Measurements from ENCODE around the gene RPS6KB1.
"Not testable (repeated sequence)": the region's sequence is repeated elsewhere in the genome, so short reads cannot be mapped to it uniquely, and the experiment has no call there.

The RPS6KB1 gene

DNA sequence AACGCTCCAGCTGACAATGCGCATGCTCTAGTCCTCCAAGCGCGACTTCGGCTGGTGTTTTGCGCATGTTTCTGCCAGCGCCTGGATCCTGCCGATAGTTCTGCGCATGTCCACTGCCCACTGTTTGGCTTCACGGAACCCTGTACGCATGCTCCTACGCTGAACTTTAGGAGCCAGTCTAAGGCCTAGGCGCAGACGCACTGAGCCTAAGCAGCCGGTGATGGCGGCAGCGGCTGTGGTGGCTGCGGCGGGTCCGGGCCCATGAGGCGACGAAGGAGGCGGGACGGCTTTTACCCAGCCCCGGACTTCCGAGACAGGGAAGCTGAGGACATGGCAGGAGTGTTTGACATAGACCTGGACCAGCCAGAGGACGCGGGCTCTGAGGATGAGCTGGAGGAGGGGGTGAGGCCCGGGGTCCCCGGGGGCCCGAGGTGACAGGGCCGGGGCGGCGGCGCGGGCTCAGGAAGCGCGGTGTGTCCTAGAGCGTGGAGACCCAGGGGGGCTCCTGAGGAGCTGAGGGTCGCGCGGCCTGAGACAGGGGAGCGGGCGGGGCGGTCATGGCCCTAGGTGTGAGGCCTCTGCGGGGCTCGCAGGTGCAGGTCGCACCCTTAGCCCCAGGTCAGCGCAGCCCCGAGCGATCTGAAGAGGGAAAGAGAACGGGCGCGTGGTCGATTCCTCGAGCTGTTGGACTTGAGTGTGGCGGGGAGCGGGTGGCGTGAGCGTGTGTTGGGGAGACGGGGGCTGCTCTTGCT lies at the start of gene RPS6KB1, which contains the start of gene TUBD1:
TSS of gene RPS6KB1 (plus strand) at position 198 of the 752 bp plus-strand sequence. CDS start at position 262, 64 bp downstream.
TSS of gene TUBD1 (minus strand) at position 20 of the 752 bp plus-strand sequence. CDS start 1,941 bp downstream, outside the sequence.
- DNase-seq, result peak; percentile 98

GRCh38 chr17:59844884-59845594 lies 47.9 kb upstream of the RPS6KB1 start:
- DNase-seq, result no peak

DNA sequence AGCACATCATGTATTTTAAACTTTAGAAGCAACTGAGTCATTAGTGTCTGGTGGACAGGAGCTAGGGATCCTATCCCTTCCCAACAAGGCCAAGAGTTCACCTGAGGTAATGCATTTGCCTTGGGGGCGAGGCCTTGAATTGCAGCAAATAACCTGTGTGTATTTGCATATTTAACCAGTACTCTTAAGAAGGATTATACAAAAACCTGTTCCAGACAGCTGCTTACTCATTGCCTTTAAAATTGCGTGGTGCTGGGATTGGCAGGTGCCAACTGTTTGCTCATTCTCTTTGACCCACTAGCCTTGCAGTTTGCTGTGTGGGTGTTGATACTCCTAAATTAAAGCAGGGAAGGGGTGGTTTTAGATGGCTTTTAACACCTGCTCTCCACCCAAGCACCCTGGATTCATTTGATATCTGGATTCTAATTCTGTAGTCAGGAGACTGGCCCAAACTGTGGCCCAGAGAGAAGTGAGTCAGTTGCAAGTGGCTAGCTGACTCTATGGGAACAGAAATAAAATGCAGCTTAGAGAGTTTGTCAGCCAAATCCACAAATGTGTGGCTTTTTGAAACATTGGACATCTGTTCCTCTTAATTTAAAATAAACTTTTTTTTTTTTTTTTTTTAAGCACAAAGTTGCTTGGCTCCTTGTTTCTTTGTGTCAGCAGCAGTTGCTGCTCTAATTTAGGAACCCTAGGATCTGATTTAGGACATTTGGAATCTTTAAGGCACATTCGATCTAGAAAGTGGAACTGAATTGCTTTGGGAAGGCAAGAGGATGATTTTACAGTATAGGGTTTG lies 47.1 kb upstream of the RPS6KB1 start:
- DNase-seq, result peak; percentile 59

DNA sequence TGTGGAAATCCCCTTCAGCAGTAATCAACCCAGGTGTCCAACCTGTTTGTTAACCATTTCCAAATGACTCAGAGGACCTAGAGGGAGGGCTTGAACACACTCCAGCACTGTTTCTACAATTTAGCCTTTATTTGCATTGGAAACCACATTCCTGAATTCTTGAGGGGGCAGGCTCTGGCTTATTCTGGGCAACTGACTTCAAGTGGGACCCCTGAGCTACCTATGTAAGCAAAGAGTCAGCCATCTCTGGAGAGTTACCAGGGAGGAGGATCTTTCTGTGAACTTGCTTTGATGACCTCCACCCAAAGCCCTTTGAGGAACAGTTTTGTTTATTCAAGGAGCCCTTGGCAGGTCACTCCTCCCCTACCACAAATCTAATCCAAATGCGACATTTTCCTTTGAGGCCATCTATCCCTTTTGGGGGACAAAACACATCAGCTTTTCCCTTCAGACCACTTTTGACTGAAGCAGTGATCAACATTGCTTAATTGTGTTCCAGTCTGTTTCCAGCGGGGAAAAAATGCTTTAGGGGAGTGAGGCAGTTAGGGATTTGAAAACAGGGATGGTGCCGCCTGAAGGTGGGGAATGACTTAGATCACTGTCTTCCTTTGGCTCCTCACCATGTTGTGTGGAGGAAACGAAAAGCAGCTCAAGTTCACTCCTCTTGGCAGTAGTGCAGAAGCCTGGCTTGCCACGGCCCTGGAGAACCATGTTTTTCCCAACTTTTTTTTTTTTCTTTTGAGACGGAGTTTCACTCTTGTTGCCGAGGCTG lies 46.3 kb upstream of the RPS6KB1 start:
- DNase-seq, result no peak

GRCh38 chr17:59848385-59848668 lies 44.6 kb upstream of the RPS6KB1 start:
- DNase-seq, result no peak

DNA sequence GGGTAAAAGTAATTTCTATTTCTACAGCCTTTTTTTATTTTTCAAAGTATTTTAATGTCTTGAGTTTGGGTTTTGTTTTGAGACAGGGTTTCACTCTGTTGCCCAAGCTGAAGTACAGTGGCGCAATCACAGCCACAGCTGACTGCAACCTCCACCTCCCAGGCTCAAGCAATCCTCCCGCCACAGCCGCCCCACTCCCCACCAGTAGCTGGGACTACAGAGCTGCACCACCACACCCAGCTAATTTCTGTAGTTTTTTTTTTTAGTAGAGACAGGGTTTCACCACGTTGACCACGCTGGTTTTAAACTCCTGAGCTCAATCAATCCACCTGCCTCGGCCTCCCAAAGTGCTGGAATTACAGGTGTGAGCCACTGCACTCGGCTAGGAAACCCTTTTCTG lies 44.1 kb upstream of the RPS6KB1 start:
- DNase-seq, result peak; percentile 76

GRCh38 chr17:59850311-59850710 lies 42.6 kb upstream of the RPS6KB1 start:
- DNase-seq, result not testable (repeated sequence)

DNA sequence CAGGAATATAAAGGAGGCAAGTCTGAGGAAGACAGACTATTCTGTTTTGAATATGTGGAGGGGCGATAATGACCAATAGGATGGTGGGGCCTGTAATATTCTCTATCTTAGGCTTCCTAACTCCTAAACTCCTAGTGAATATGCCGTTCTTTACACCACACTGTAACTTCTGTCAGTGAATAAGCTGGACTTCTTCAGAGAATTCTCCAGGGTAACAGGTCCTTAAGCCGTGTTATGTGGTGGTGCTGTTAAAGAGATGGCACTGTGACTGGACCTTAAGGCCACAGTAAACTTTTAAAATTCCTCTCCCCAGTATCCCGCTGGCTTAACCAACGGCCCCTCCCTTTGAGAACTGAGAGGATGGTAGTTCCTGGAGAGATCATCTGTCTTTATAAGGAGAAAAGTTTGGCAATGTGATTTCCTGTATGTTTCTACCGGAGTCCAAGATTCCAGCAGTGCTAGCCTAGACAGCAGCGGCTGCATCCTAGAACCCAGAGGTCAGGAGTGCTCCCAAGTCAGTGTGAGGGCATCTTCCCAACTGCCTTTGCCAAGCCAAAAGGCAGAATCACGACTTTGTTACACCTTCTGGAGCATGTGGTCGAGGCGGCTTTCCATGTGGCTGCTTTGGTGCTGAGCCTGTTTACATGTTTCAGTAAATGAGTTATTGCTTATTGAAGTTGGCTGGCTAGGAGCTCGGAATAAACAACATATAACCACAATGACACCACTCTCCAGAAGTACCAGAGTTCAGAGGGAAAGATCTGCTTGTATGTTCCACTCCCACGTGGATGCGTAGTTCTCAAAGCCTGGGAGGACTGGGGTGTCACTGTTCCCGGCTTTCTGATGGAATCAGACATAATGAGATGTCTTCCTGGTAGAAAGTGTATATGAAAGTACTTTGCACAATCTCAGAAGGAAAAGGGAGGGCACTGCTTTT lies 41.2 kb upstream of the RPS6KB1 start:
- DNase-seq, result no peak

GRCh38 chr17:59852847-59853167 lies 40.1 kb upstream of the RPS6KB1 start:
- DNase-seq, result not testable (repeated sequence)

DNA sequence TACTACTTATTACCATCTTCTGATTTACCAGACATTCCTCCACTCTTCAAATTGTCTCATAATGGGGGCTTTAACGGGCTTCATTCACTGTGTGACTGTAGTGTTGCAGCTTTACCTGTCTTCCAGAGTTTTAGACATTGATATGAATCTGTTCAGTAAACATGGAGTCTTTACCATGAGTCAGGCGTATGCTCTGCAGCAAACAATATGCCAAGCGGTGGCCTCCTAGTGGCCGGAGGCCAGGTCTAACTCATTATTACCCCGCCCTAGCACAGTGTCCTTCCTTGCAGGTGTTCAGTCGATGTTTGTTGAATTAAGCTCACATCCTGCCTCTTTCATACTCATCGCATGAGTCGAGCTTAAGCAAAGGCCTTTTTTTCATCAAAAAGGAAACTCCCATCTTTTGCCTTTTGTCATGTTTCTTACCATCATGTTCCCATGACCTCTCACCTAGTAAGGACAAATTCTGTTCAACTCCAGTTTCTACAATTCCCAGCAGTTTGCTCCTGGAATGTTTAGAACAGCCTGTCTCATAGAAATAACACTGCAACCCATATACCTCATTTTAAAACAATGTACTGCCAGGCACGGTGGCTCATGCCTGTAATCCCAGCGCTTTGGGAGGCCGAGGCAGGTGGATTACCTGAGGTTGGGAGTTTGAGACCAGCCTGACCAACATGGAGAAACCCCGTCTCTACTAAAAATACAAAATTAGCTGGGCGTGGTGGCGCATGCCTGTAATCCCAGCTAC lies 39.6 kb upstream of the RPS6KB1 start:
- DNase-seq, result peak; percentile 78

- not testable (repeated sequence) for DNase-seq
These were observed 38.8 kb upstream of the RPS6KB1 start for GRCh38 chr17:59853919-59854729.

GRCh38 chr17:59856859-59857794 lies 35.8 kb upstream of the RPS6KB1 start:
- no peak for DNase-seq

DNA sequence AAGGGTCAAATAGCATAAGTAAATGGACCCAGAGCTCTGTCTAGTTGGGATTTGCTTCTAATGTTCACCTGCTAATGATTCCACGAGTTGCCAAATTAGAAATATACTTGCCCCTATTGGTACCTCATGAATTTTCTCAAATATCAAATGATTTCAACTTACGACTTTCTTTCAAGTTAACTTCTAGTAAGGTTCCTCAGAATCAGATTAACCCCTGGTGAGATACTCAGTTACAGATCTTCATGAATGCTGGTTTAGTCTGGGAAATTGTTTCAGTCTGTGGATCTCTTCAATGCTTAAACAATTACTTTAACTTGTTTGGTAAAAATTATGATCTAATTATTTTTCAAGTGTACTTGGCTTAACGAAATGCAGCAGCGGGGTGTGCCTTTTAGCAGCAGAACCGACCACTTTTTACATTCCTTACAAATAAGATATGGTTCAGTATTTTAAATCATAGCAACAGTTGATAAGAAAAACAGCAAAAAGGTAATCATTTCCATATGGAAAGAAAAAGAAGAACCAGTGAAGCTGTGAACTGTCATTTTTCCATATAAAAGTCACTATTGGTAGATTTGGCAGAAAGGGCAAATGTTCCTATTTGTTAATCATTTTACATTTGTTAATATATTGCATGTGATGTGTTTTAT lies 34.6 kb upstream of the RPS6KB1 start:
- DNase-seq, result no peak

DNA sequence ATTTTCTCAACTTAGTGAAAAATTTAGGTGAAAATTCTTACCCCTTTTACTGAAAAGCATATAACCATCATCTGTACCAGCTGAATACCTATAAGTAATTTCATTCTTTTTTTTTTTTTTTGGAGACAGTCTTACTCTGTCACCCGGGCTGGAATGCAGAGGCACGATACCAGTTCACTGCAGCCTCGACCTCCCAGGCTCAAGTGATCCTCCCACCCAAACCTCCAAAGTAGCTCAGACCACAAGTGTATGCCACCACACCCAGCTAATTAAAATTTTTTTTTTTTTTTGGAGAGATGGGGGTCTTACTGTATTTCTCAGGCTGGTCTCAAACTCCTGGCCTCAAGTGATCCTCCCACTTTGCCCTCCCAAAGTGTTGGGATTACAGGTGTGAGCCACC lies 34.0 kb upstream of the RPS6KB1 start:
- no peak for DNase-seq

DNA sequence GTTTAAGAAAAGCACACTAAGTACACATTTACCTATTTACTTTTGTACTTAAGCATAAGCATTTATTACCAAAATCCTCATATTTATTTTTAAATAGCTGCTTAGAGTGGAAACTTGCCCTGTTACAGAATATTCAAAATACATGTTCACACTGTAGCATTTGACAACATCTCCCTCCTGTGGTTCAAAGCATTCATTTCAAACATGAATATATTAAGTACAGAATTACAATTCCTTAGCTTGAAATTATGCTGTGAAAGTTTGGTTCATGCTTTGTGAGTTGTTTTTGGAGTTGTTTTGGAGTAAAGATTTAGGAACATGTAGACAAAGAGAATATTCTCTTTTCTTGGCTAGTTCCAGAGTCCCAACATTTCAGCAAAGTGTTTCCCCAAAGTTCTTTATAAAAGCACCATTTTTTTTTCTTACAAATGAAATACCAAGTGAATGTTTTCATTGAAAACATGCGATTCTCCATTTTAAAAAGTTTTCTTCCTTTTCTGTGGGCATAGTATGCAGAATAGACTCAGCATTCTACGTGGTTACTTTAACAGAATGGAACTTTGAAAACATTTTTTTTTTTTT lies 33.4 kb upstream of the RPS6KB1 start:
- DNase-seq, result no peak

DNA sequence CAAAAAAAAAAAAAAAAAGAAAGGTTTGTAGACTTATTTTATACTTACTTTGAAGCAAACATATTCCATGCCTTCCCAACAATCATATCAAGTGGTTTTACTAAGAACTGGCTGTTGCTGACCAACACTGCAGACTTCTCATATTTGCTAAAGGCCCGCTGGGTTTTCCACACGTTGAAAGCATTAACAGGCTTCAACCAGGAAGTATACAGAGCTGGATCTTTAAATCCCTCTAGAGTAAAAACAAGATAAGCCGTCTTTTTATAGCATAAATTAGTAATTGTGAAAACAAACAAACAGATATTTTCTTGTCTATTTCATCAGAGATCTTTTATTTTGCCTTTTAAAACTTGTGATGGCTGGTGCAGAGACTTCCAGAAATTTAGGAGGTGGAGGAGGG lies 29.3 kb upstream of the RPS6KB1 start:
- DNase-seq, result no peak

DNA sequence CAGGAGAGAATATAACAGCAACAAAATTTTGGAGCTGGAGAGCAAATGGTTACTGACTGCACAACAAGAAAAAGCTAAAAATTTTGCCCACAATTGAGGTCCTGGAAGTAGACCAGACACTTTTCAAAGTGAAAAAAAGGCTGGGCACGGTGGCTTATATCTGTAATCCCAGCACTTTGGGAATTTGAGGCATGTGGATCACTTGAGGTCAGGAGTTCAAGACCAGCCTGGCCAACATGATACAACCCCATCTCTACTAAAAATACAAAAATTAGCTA lies 23.0 kb upstream of the RPS6KB1 start:
- DNase-seq, result no peak

DNA sequence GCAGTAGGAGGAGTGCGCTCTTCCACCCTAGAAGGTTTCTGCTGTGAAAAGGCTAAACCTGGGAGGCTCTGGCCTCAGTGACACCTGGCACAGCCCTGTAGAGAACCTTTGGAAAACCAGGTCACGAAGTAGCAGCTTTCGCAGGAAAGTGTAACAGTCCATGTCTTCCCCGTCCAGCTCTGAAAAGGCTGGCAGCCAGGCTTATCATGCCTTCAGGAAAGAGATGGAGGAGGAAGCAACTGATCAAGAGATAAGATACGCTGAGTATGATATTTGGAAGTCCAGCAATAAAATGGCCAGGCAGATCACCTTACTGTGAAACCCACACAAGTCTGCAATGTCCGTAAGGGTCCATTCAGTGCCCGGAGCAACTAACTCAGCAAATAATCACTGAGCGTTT lies 22.4 kb upstream of the RPS6KB1 start:
- DNase-seq, result no peak

All from activated CD4-positive, alpha-beta T cell treated with anti-CD3 and anti-CD28 coated beads for 48 hours (primary cell).